Measurements from ENCODE around the gene ARHGEF39.

- TF ChIP-seq CTCF (IDR thresholded peaks at IDR 0.05; ENCODE audit: insufficient read depth, low read depth, low read length) (no peak), EZH2 (IDR thresholded peaks at IDR 0.05; ENCODE audit: insufficient read depth, low read length) (no peak)
These were observed 55.2 kb downstream of the ARHGEF39 start for GRCh38 chr9:35609820-35610163.
